Measurements from ENCODE around the gene LAPTM5.

Gene LAPTM5

DNA sequence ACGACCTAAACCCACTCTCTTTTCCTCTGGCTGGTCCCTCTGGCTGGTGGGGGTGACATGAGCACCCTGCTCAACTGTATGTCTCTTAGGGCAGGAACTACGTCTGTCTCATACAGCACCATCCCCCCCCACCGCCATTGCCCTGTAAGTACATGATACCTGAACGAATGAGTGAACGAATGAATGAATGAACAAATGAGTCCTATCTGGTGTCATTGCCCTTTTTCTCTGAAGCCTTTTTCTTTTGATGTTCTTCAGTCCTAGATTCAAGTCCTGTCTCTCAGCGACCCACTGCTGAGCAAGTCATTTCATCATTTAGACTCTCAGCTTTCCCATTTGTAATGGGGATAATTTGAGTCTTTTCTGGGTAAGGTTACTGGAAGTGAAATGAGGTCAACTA is 45.0 kb downstream of the LAPTM5 start:
- no peak for DNase-seq

DNA sequence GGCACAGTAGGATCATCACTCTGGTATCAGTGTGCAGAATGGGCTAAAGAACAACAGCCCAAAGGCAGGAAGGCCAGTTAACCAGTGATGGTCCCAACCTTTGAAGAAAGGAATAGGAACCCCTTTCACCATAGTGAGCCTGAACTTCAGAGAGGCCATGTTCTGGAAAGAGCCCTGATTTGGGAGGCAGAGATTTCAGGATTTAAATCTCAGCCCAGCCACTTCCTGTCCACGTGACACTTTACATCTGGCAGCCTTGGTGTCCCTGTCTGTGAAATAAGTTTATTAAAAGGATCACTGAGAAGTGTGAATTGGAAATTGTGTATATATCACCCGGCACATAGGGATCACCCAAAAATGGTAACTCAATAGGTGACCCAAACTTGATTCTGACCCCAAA is 47.2 kb downstream of the LAPTM5 start:
- no peak for DNase-seq

DNA sequence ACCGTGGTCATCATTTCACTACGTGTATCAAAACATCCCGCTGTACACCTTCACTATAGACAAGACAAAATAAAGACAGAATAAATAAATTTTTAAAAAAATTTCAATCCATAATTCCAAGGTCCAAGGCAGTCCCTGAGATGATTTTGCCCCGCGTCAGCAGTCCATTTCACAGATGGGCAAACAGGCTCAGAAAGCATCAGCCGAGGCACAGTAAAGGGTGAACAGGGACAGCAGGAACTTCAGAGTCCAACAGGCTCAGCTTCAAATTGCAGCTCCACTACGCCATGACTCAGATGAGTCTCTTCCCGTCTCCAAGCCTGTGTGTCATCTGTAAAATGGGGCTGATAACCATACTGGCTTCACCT is 49.2 kb downstream of the LAPTM5 start:
- DNase-seq, result no peak

DNA sequence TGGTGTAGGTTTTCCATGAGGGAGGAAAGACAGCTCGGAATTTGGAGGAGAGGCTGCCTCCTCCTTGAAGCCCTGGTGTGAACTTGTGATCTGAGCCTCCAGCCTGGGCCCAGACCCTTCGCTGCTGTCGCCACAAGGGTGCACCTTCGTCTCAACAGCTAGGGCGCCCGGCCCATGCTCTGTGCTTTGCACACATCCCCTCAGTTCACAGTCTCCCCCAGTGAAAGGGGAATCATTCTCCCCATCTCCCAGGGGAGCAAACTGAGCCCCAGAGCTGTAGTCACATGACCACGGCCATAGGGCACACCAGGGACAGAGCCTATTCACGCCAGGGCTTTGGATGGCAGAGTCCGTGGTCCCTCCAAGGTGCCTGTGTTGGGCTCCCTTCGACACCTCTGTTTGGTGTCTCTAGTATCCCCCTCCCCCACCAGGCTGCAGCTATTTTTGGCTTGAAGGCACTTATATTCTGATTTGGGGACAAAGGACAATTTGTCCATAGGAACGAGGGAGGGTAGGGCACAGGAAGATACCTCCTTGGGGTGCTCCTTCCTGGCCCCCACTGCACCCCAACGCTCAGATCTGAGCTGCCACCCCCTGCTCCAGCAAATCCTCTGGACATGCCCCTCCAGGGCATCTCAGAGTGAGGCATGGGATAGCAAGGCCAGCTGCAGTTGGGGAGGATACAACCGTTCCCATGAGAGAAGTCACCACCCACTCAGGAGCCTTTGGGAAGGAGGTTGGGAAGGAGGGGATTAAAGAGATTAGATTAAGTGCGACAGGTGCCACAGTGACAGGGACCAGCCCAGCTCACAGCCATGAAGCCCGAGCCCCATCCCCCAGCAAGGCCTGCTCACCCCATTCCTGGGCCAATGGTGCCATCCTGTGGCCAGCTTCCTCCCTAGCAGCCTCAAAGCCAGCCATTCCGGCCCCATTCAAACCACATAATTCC is 49.9 kb downstream of the LAPTM5 start:
- peak; percentile 69 for DNase-seq

DNA sequence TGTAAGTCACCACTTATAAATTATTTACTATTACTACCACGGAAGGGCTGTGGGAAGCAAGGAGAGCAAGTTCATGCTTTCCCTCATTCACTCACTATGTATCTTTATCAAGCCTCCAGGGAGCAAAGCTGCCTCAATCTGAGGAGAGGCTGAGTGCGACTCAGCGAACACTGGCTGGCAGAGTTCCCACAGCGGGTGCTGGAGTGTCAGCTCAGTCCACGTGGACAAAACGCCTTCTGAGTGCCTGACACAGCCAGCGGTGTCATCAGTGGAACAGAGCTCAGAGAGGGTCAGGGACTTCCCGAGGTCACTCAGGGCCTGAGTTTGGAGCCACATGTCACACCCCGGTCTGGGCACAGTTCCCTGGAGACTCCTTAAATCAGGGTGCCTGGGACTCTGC is 51.0 kb downstream of the LAPTM5 start:
- no peak for DNase-seq

DNA sequence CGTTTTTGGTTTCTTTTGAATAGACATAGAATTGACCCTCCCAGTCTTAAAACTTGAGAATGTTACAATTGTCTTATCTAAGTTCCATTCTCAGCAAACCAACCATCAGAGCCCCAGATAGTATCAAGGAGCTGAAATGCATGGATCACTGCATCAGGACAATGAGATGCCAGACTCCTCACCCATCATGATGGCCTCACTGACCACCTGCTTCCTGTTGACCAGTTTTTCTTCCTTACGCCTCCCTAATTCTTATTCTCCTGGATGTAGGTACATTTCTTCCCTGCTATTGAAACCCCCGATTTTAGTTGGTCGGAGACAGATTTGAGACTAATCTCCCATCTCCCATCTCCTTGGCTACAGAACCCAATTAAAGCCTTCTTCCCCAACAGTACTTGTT is 51.9 kb downstream of the LAPTM5 start:
- DNase-seq, result no peak

DNA sequence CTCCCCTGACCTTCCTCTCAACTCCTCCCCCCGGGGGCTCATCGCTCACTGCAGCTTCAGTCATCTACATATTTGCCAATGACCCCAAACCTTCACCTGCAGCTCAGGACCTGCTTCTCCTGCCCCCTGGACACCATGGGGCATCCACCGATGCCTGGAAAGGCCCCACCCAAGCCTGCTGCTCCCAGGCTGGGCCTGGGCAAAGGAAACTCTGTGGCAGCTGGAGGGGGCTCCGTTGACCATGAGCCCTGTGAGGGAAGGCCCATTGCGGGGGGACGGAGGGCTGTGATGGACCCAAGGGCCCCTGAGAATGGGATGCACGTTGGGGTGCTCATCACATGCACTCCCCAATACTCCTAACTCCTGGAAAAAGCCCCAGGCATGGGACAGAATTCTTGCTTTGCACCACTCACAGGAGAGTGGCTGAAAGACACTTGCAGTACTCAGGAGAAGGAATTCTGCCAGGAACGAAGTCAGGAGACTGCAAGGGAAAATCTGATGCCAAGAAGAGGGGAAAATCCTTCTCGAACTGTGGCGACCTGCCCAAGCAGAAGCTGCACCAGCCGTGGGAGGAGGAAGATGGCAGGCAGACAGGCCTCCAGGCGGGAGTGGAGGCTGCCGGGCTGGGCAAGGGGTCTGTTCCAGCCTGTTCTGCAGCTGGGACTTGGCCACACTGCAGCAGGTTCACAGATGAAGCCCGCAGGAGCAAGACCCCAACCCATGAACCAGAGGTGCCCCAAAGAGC is 52.6 kb downstream of the LAPTM5 start:
- DNase-seq, result no peak

DNA sequence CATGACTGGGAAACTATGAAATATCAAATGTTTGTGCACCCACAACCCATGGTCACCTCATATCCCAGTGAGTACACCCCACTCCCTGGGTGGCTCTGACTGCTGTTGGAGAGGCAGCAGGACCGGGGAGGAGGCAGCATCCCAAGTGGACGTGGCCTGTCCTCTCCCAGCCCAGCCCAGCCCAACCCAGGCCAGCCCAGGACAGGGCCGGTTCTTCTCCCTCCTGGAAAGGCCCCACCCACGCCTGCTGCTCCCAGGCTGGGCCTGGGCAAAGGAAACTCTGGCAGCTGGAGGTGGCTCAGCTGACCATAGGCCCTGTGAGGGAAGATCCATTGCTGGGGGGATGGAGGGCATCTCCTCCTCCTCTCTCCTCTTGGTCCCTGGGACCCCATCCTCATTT is 53.3 kb downstream of the LAPTM5 start:
- DNase-seq, result no peak

DNA sequence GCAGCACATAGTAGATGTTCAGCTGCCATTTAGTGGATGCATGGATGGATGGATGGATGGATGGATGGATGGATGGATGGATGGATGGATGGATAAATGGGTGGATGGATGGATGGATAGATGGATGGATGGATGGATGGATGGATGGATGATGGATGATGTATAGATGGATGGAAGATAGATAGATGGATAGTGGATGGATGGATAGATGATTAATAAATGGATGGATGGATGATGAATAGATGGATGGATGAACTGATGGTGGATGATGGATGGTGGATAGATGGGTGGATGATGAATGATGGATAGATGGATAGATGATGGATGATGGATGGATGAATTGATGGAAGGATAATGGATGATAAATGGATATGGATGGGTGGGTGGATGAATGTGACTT is 54.8 kb downstream of the LAPTM5 start:
- no peak for DNase-seq

DNA sequence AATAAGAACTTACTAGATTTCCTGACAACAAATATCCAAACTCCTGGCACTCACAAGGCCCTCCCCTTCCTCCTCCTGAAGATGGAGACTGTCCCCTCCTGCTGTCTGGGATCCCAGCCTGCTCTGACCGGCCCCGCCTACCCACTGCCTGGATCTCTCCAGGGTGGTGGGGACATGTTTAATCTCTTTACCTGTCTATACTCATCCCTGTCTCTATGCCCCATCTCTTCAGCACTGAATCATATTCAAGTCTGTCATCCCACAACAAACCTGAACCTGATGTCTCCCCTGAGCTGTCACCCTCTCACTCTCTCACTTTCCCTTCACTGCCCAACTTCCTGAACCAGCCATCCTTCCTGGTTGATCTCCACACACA is 56.3 kb downstream of the LAPTM5 start:
- DNase-seq, result no peak

DNA sequence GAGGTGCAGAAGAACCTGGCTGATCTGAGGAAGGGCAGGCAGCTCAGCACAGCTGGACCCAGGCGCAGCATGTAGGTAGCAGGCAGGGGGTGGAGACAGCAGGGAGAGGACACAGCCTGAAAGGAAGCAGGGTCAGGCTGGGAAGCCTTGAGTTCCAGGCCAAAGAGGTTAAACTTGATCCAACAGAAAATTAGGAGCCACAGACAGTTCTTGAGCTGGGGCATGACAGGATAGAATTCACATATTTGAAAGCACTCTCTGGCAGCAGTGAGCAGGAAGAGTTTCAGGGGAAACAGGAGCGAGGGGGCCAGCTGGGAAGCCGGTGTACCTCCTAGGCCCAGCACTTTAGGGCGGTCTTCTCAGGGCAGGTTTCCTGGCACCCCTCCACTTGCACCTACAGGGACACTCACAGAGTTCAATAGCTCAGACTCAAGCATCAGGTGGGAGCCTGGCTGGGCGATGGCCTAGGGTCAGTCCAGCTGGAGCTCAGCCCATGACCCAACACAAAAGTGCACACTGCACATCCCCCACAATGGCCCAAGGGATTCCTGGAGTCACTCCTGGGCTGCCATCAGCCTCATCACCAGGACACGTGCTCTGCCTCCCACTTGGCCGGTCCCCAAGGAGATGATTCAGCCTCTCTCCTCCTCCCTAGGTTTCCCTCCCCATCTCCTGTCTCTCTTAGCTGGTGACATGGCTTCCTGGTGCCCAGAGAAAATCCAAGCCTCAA is 56.9 kb downstream of the LAPTM5 start:
- DNase-seq, result no peak

DNA sequence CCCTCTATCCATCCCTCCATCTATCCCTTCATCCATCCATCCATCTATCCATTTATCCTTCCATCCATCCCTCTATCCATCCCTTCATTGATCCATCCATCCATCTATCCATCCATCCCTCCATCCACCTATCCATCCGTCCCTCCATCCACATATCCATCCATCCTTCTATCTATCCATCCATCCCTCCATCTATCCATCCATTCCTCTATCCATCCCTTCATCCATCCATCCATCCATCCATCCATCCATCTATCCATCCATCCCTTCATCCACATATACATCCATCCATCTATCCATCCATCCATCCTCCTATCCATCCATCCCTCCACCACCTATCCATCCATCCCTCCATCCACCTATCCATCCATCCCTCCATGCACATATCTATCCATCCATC is 57.8 kb downstream of the LAPTM5 start:
- no peak for DNase-seq

DNA sequence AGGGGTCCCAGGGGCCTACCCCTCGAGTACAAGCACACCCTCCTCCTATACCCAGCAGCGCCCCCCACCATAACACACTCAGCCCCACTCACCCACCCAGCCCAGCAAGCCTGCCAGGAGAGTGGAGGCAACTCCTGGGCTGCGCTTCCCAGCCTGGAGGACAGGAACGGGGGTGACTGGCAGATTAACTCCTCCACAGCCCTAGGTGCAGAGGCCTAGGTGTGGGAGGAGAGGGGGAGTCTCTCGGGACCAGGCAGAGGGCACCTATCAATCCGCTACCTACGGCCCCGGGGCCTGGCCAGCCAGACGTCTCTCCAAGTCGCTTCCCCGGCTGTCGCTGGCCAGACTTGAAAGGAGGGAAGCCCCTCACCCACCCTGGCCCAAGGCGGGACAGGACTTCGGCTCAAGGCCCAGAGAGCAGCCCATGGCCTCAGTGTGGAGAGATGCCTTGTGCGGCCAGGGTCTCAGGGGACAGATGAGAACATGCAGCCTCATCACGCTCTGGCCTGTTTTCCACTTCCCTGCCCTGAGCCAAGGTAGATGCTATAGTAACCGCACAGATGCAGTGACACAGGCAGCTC is 59.1 kb downstream of the LAPTM5 start:
- no peak for DNase-seq

DNA sequence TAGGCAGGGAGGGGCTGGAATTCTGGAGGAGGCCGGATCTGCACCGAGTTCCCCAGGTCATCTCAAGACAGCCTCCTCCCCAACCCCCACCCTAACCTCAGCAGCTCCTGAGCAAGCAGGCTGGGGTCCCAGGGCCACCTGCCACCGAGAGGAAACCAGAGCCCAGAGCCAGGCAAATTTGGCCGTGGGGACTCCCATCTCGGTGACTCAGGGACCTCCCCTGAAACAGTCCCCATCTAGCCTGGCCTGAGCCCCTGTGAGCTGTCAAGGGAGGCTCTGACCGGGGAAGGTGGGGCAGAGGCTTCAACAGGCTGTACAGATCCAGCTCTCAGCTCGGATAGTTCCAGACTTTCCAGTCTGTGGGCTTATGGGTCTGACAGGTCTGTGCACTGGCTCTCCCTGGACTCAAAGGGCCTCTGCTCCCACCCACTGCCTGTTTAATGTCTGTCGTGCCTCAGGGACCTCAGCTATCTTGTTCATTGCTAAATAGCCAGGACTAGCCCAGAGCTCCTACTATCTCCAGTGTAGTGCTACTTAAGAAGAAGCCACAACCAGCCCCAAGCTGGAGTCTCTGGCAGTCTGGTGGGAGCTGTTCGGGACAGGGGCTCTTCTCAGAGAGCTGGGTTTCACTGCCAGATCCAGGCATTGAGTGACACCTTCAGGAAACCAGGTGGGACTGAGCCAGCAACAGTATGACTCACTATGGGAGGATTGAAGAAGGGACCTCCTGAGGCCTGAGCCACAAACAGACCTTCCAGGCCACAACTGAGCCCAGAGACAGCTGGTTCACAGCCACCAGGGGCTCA is 59.8 kb downstream of the LAPTM5 start:
- no peak for DNase-seq

DNA sequence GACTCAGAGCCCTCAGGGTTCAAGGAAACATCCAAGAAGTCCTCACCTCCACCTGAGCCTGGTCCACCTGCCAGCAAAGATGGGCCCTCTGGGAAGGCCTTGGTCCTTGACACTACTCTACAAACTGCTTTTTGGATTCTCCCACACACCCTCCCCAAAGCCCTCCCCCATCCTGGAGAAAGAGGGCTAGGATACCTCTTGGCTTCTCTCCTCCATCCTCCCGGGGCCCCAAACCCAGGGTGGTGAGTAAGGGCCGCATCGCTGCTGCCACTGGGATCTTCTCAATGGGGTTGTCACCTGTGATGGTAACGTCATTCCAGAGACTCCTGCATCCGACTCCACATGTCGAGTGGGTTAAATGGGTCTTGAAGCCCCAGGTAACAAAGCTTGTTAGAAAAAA is 60.7 kb downstream of the LAPTM5 start:
- DNase-seq, result no peak

DNA sequence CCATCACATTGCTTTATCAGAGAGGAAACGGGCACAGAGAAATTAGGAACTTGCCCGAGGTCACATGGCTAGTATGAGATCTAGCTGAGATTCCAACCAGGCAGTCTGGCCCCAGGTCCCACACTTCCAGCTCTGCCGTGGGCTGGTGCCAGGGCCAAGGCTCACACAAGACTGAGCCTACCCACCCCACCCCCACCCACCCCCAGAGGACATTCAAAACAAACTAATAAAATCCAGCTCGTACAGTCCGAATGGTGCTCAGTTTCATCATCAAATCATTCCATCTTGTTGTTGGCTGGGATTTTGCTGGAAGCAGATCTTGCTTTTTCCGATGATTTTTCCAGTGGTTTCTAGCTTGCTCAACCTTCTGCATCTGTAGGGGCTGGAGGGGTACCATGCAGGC is 62.1 kb downstream of the LAPTM5 start:
- no peak for DNase-seq

DNA sequence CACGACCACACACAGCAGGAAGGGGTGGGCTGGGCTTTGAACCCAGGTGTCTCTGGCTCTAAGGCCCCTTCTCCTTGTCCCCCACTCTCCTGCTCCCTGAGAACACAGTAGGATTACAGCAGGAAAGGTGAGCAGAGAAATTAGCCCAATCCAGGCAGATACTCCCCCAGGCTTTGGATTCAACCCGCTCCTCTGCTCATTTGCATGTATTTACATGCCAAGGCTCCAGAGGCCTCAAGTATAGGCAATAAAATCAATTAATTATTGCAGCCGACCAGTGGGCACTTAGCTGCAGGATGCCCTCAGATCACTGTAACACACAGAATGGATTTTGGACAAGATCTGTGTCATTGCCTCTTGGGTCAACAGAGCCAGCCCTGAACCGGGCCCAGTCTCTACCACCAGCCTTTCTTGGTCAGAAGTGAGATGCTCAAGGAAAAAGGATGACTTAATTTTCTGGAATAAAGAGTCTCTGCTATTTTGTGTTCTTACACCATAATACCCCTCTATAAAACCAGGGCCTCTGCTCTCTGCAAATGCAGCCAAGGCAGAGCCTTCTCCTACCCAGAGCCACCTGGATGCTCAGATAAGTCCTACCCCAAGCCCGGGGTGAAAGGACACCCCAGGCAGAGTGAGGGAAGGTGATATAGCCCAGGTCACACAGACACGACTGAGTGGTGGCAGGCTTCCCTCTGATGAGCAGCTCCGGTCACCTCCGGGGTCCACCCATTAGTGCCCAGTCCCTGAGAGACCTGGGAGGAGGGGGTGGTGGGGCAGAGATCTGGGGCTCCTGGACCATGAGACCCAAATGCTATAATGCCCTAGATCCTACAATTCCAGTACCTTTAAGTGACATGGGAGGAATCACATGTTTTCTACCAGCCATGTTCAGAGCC is 63.0 kb downstream of the LAPTM5 start:
- DNase-seq, result no peak

DNA sequence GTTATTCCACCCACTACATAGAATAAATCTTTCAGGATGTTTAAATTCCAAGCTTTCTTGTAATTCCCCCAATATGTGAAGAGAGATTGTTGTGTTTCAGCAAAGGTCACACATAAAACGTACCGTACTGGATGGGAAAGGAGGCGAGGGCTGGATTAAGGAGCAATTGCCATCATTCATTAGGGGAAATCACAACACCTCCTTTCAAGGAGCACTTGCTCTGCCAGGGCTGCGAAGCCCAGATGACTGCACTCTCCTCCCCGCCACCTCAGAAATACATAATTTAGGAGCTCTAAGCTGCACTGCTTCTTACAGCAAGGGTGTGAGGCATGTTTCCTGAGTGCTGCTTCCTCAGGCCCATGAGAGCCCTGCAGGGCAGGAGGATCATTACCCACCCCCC is 63.8 kb downstream of the LAPTM5 start:
- no peak for DNase-seq

DNA sequence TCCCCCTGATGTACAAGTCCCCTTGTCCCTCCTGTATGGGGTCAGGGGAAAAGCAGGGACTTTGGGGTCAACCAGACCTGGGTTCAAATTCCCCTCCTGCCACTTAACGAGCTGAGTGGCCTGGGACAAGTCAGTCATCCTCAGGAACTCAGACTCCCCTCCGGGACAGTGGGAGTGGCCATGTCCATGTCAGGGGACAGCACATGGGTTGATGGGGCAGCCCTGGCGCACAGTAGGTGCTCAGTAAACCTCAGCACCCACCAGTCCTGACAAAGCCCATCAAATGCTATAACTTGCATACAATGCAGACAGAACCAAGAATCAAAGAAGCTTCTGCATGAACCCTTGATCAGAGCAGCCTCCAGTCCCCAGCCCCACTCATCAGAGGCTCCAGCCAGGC is 64.2 kb downstream of the LAPTM5 start:
- no peak for DNase-seq

DNA sequence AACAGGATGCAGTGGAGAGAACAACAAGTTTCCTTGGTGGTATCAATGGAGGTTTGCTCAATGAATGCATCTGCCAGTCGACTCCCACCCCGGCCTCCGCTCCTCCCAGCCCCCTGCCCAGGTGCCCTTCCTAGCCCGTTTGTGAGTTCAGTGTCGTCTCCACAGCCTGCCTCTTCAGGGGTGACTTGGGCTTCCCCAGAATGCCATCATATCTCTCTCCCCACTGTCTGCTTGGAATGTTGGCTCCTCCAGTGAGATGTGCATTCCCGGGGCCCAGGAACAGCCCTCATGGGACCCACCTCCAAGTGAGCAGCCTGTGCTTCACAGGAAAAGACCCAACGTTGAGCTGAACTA is 64.6 kb downstream of the LAPTM5 start:
- no peak for DNase-seq

DNA sequence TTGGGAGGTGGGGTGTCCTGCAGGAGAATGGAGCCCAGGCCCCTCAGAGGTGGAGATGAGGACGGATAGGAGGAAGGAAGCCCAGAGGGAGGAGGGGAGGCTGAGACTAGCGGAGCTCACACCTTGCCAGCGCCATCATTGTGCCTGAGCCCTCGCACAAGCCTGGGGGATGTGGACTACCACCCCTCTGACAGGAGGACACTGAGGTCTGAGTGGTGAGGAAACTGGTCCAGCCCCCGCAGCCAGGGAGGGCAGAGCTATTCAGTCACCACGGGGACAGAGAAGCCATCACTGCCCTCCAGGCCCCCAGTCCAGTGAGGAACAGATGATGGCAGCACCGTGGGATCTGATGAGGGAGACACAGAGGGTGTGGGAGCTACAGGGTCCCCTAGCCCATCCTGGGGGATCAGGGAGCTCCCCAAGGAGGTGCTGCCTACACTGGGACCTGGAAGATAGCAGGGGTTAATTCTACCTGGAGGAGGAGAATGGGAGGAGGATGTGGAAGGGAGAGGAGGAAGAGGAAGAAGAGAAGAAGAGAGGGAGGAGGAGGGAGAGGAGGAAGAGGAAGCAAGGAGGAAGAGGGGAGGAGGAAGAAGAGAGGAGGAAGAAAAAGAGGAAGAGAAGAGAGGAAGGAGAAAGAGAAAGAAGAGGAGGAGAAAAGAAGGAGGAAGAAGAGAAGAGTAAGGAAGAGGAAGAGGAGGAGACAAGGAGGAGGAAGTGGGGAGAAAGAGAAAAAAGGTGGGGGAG is 65.2 kb downstream of the LAPTM5 start:
- DNase-seq, result no peak

Measured in activated CD4-positive, alpha-beta T cell treated with anti-CD3 and anti-CD28 coated beads, Interleukin-2, amount 50 U/mL, for 16 hours (primary cell).